Upper lobe of left lung (tissue), 4 donors: Measurements from ENCODE around the gene PACSIN1.

Experiments
- EP300 ChIP-seq, 4 donors: sonication (generic); formaldehyde crosslinking; IDR thresholded peaks; one replicate each; pipeline ENCODE4 v1.5.1; 2017; ENCODE audit warnings: antibody characterized with exemption in 4 of 4, control low read depth in 2 of 4
- POLR2A ChIP-seq, 4 donors: fragments of 450-650 bp; IDR thresholded peaks; one replicate each; pipeline ENCODE4 v1.5.1; 2016 to 2017; ENCODE audit warnings: antibody characterized with exemption in 4 of 4, mild to moderate bottlenecking in 2 of 4
- POLR2AphosphoS5 ChIP-seq, 2 donors: sonication (generic); formaldehyde crosslinking; IDR thresholded peaks; one replicate each; pipeline ENCODE4 v1.5.1; 2017; ENCODE audit warnings: antibody characterized with exemption in 2 of 2
- TF ChIP-seq, protein P1 (sequence below), 6 experiments: fragments of 450-650 bp in 4 of 6; fragments of 200-600 bp in 2 of 6; sonication (generic) in 2 of 6; IDR thresholded peaks; one replicate each; pipeline ENCODE4 v1.5.1; 2016 to 2019; ENCODE audit warnings: antibody characterized with exemption in 6 of 6

DNA sequence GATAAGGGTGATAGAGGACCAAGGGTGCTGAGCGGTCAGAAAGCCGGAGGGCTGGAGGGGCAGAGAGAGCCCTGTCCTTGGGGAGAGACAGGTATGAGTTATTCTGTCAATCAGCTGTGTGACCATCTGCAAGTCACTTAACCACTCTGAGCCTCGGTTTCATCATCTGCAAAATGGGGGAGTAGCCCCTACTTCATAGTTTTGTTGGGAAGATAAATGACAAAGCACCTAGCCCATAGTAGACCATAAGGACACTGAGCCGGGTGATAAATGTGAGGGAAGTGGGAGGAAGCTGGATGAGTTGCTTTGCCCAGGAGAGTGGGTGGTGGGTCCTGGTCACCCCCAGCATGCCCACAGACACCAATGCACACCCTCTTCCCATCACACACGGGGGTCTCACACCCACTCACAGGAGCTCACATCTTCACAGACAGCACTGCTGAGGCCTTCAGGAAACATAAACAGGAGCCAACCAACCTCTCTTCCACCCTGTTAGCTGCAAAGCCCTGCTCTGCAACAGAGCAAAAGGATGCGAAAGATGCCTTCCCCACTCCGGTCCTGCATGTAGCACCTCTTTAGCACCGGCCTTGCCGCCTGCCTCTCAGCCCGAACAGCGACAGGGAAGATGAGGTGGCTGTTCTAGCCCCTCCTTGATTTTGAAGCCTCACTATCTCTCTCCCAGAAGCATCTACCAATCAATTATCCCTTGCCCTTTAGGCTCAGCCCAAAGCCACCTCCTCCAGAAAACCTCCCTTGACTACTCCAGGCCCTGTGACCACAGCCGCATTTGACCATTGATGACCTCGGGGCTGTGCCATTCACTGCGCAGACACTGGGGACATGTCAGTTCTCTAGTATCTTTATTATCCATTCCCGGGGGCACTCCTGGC lies 71.3 kb downstream of the PACSIN1 start:
- TF ChIP-seq POLR2A (IDR thresholded peaks at IDR 0.05), result no peak
- TF ChIP-seq, protein P1, sequence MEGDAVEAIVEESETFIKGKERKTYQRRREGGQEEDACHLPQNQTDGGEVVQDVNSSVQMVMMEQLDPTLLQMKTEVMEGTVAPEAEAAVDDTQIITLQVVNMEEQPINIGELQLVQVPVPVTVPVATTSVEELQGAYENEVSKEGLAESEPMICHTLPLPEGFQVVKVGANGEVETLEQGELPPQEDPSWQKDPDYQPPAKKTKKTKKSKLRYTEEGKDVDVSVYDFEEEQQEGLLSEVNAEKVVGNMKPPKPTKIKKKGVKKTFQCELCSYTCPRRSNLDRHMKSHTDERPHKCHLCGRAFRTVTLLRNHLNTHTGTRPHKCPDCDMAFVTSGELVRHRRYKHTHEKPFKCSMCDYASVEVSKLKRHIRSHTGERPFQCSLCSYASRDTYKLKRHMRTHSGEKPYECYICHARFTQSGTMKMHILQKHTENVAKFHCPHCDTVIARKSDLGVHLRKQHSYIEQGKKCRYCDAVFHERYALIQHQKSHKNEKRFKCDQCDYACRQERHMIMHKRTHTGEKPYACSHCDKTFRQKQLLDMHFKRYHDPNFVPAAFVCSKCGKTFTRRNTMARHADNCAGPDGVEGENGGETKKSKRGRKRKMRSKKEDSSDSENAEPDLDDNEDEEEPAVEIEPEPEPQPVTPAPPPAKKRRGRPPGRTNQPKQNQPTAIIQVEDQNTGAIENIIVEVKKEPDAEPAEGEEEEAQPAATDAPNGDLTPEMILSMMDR (IDR thresholded peaks at IDR 0.05), result no peak
- no peak for TF ChIP-seq POLR2AphosphoS5 (IDR thresholded peaks at IDR 0.05)
- no peak for TF ChIP-seq EP300 (IDR thresholded peaks at IDR 0.05)
